D721Med (cell line): ENCODE data around the gene NUP210.

Source experiments
- DNase-seq: peaks from one replicate; pipeline ENCODE4 v3.0.0; 2011; ENCODE audit warnings: low spot score; ENCODE audit not compliant: insufficient read length
- FAIRE-seq: peaks from 2 replicates; lab custom pipeline; 2011; peaks lifted over from hg19 to GRCh38; lab: Jason Lieb, UNC
- CTCF ChIP-seq: IDR thresholded peaks from 2 replicates; pipeline ENCODE4 v1.5.1; 2012; ENCODE audit warnings: mild to moderate bottlenecking, control low read depth; ENCODE audit not compliant: insufficient read depth; ENCODE audit errors: missing control alignments

Gene NUP210

DNA sequence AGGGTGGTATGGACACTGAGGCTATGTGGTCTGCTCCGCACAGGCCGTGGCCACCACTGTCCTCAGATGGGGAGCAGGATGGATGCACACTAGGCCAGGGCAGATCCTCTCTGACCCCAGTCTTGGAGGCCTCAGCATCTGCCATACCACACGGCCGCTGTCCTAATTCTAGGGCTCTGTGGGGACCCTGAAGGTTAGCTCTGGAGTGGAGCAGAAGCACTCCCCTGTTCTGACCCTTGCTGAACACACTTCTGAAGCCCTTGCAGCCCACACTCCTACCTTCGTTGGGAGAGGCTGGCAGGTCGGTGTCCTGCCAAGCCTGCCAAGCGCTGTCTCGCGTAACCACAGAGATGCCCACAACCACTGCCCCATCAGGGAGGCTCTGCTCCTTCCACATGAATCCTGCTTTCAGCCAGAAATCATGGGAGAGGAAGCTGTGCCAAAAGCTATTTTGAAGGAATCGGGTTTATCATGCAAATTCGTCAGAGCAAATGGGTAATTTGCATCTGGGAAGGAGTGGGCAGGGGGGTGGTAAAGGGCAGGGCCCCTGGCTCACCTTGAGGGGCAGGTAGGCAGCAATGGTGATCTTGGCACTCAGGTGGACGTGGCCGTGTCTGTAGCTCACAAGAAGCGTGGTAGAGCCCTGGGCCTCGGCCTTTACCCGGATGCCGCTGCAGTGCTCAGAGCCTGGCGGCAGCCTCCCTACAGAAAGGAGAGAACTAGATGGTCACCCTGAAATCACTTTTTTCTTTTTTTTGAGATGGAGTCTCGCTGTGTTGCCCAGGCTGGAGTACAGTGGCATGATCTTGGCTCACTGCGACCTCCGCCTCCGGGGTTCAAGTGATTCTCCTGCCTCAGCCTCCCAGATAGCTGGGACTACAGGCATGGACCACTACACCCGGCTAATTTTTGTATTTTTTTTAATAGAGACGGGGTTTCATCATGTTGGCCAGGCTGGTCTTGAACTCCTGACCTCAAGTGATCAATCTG lies 54.4 kb downstream of the NUP210 start:
- DNase-seq (no peak), FAIRE-seq (no peak)
- TF ChIP-seq CTCF: no peak

DNA sequence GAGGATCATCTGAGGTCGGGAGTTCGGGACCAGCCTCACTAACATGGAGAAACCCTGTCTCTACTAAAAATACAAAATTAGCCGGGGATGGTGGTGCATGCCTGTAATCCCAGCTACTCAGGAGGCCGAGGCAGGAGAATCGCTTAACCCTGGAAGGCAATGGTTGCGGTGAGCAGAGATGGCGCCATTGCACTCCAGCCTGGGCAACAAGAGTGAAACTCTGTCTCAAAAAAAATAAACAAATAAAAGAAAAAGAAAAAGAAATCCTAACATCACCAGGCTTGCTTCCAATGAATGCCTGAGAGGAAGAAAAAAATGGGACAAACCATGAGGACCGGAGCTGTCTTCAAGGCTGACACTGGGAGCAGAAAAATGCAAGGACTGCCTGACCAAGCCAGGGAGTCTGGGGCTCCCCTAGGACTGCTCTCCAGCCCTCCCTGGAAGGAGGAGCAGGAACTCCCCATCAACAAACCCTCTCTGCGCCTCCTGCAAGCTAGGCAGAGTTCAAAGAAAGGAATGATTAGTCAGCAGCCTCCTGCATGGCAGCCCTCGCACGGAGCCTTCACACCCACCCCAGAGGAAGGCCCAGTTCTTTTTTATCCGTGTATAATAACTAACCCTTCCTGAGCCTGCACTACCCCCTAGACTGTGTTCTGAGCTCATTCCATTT lies 55.4 kb downstream of the NUP210 start:
- FAIRE-seq (no peak), DNase-seq (no peak)
- TF ChIP-seq CTCF: no peak

DNA sequence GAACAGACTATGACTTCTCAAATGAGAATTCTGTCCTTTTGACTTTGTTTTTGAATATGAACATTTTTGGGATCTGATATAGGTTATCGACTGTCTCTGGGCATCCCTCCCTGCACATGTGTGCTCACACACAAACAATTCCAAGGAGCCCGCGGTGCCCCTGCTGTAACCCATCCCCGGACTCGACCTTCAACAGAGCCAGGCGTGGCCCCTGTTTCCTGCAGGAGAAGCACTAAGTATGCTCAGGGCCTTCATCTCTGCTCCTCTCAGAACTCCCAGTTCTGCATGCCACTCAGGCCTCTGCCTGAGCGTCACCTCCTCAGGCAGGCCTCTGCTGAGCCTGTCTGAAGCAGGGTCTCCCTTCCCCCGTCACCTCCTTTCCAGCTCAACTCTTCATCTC lies 57.6 kb downstream of the NUP210 start:
- FAIRE-seq: no peak
- no peak for DNase-seq
- no peak for TF ChIP-seq CTCF

- DNase-seq (no peak), FAIRE-seq (no peak)
- TF ChIP-seq CTCF: no peak
Measured at GRCh38 chr3:13359916-13360315, 60.2 kb downstream of the NUP210 start.

GRCh38 chr3:13358643-13359042 lies 61.5 kb downstream of the NUP210 start:
- DNase-seq: no peak
- no peak for TF ChIP-seq CTCF
- no peak for FAIRE-seq

DNA sequence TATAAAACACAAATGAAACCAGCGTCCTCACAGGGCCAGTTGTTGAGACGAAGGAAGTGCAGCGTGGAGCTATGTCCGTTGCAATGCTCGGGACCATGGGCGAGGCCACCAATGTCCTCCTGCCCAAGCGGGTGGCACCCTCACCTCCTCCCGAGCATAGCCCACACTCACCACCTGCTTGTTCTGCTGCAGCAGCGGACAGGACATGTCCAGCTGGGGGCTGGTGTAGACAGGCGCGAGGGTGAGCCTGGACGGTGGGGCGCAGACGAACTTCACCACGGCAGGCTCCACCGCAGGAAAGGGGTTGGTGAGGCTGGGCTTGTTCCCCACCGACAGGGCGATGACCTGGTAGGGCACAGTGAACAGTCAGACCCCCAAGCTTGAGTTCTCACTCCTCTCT lies 62.1 kb downstream of the NUP210 start:
- no peak for TF ChIP-seq CTCF
- DNase-seq (no peak), FAIRE-seq (no peak)
